Endothelial cell (in vitro differentiated cells): Measurements from ENCODE around the gene DPT. TPM values are rescaled to one million over a fixed set of nuclear protein-coding genes. Genes with fewer than 3 reads are reported as not detected.

Source experiments
- DNase-seq: peaks from one replicate; pipeline ENCODE4 v3.0.0; 2021; ENCODE audit warnings: low spot score
- H3K27ac Mint-ChIP-seq: one replicate; pipeline ENCODE4 v1.8.0; 2021; ENCODE audit warnings: mixed read lengths, inconsistent platforms; ENCODE audit not compliant: unreplicated experiment
- H3K27me3 Mint-ChIP-seq: one replicate; pipeline ENCODE4 v1.8.0; 2021; ENCODE audit warnings: mild to moderate bottlenecking, moderate library complexity, mixed read lengths, inconsistent platforms; ENCODE audit not compliant: unreplicated experiment
- H3K36me3 Mint-ChIP-seq: one replicate; pipeline ENCODE4 v1.8.0; 2021; ENCODE audit warnings: mild to moderate bottlenecking, low read depth, mixed read lengths, inconsistent platforms; ENCODE audit not compliant: unreplicated experiment
- H3K4me1 Mint-ChIP-seq: one replicate; pipeline ENCODE4 v1.8.0; 2021; ENCODE audit warnings: mild to moderate bottlenecking, mixed read lengths, inconsistent platforms; ENCODE audit not compliant: unreplicated experiment
- H3K4me3 Mint-ChIP-seq: one replicate; pipeline ENCODE4 v1.8.0; 2021; ENCODE audit warnings: mild to moderate bottlenecking, mixed read lengths, inconsistent platforms; ENCODE audit not compliant: unreplicated experiment
- H3K9me3 Mint-ChIP-seq: one replicate; pipeline ENCODE4 v1.8.0; 2021; ENCODE audit warnings: mixed read lengths, inconsistent platforms; ENCODE audit not compliant: unreplicated experiment
- CTCF ChIP-seq: fragments of 200-600 bp; sonication (generic); IDR thresholded peaks from one replicate; pipeline ENCODE4 v1.5.0; 2021; ENCODE audit warnings: antibody characterized with exemption; ENCODE audit not compliant: unreplicated experiment
- total RNA-seq: library from RNA; stranded (reverse); fragmentation: NEBNext Ultra II Directional; extraction: Animal tissue kit (Norgen Biotek cat#: 25700); gene quantifications from one replicate; pipeline ENCODE4 v1.2.1, GENCODE V29; 2021; ENCODE audit not compliant: unreplicated experiment

The DPT gene
- total RNA-seq, 1 donor from 2014 or later: not detected

- no peak for TF ChIP-seq CTCF
- no peaks in the 10 kb centered on the region for H3K36me3 Mint-ChIP-seq
- no peak overlapping the region for H3K4me3 Mint-ChIP-seq
- H3K4me1 Mint-ChIP-seq: no peaks in the 10 kb centered on the region
- no peak overlapping the region for H3K27ac Mint-ChIP-seq
- H3K9me3 Mint-ChIP-seq: no peaks in the 10 kb centered on the region
- DNase-seq: no peak
- H3K27me3 Mint-ChIP-seq: peaks cover 2% of the 10 kb centered on the region
Observed at GRCh38 chr1:168689726-168690602, 39.0 kb downstream of the DPT start.

DNA sequence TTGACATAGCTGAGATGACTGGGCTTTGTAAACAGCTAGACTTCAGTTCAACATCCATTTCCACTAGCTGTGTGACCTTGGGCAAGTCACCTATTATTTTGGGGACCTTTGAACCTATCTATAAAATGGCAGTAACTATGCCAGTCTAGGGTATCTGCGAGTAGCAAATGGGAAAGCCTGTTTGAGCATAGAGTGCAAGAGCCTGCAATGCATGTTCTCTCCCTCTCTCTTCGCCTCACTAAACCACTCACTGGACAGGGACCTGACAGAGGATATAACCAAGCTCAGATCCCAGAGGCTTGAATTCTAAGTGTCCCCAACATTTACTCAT, 39.7 kb downstream of the DPT start:
- H3K36me3 Mint-ChIP-seq: no peaks in the 10 kb centered on the region
- no peak overlapping the region for H3K4me3 Mint-ChIP-seq
- DNase-seq: no peak
- no peaks in the 10 kb centered on the region for H3K27me3 Mint-ChIP-seq
- TF ChIP-seq CTCF: no peak
- H3K4me1 Mint-ChIP-seq: no peaks in the 10 kb centered on the region
- no peak overlapping the region for H3K27ac Mint-ChIP-seq
- no peaks in the 10 kb centered on the region for H3K9me3 Mint-ChIP-seq

- H3K4me1 Mint-ChIP-seq: no peaks in the 10 kb centered on the region
- no peak for DNase-seq
- no peaks in the 10 kb centered on the region for H3K9me3 Mint-ChIP-seq
- no peak overlapping the region for H3K27ac Mint-ChIP-seq
- H3K36me3 Mint-ChIP-seq: no peaks in the 10 kb centered on the region
- TF ChIP-seq CTCF: no peak
- H3K4me3 Mint-ChIP-seq: no peak overlapping the region
- H3K27me3 Mint-ChIP-seq: no peaks in the 10 kb centered on the region
Observed at GRCh38 chr1:168688644-168689326, 40.2 kb downstream of the DPT start.

GRCh38 chr1:168687816-168688215, 41.2 kb downstream of the DPT start:
- DNase-seq: peak; percentile 35
- no peak overlapping the region for H3K4me3 Mint-ChIP-seq
- no peak overlapping the region for H3K27ac Mint-ChIP-seq
- no peak for TF ChIP-seq CTCF
- H3K9me3 Mint-ChIP-seq: no peaks in the 10 kb centered on the region
- no peaks in the 10 kb centered on the region for H3K27me3 Mint-ChIP-seq
- H3K36me3 Mint-ChIP-seq: no peaks in the 10 kb centered on the region
- H3K4me1 Mint-ChIP-seq: no peaks in the 10 kb centered on the region

GRCh38 chr1:168686666-168687065, 42.3 kb downstream of the DPT start:
- Mint-ChIP-seq H3K4me3 (no peak overlapping the region), H3K4me1 (no peaks in the 10 kb centered on the region), H3K27me3 (no peaks in the 10 kb centered on the region), H3K36me3 (no peaks in the 10 kb centered on the region), H3K9me3 (no peaks in the 10 kb centered on the region), H3K27ac (no peak overlapping the region)
- no peak for TF ChIP-seq CTCF
- no peak for DNase-seq
